ENCODE data around the gene KYNU. TPM values are rescaled to one million over a fixed set of nuclear protein-coding genes. Genes with fewer than 3 reads are reported as not detected.
"Not testable (repeated sequence)": the region's sequence is repeated elsewhere in the genome, so short reads cannot be mapped to it uniquely, and the experiment has no call there.

KYNU gene
- total RNA-seq, 1 donor from 2014 or later: 0.21 TPM

- DNase-seq (ENCODE audit: extremely low spot score, unreplicated experiment): no peak
- H3K36me3 Mint-ChIP-seq (ENCODE audit: unreplicated experiment): peaks cover 1% of the 10 kb centered on the region
- H3K27me3 Mint-ChIP-seq (ENCODE audit: unreplicated experiment): peaks cover 23% of the 10 kb centered on the region
- no peaks in the 10 kb centered on the region for H3K4me1 Mint-ChIP-seq (ENCODE audit: unreplicated experiment)
- no peak overlapping the region for H3K27ac Mint-ChIP-seq (ENCODE audit: unreplicated experiment)
- H3K4me3 Mint-ChIP-seq (ENCODE audit: unreplicated experiment): no peak overlapping the region
- H3K9me3 Mint-ChIP-seq (ENCODE audit: unreplicated experiment): peaks cover 18% of the 10 kb centered on the region
- no peak for TF ChIP-seq CTCF (IDR thresholded peaks at IDR 0.05)
Observed at GRCh38 chr2:143070704-143071103, 193.2 kb downstream of the KYNU start.

- Mint-ChIP-seq H3K27ac (ENCODE audit: unreplicated experiment) (no peak overlapping the region), H3K9me3 (ENCODE audit: unreplicated experiment) (peaks cover 18% of the 10 kb centered on the region), H3K4me1 (ENCODE audit: unreplicated experiment) (no peaks in the 10 kb centered on the region), H3K27me3 (ENCODE audit: unreplicated experiment) (peaks cover 17% of the 10 kb centered on the region), H3K4me3 (ENCODE audit: unreplicated experiment) (no peak overlapping the region), H3K36me3 (ENCODE audit: unreplicated experiment) (peaks cover 1% of the 10 kb centered on the region)
- no peak for TF ChIP-seq CTCF (IDR thresholded peaks at IDR 0.05)
- no peak for DNase-seq (ENCODE audit: extremely low spot score, unreplicated experiment)
Observed at GRCh38 chr2:143071185-143071876, 193.9 kb downstream of the KYNU start.

GRCh38 chr2:143074913-143075312 is 197.4 kb downstream of the KYNU start:
- H3K27me3 Mint-ChIP-seq (ENCODE audit: unreplicated experiment); H3K4me1 Mint-ChIP-seq (ENCODE audit: unreplicated experiment); H3K36me3 Mint-ChIP-seq (ENCODE audit: unreplicated experiment); H3K4me3 Mint-ChIP-seq (ENCODE audit: unreplicated experiment); H3K27ac Mint-ChIP-seq (ENCODE audit: unreplicated experiment); DNase-seq (ENCODE audit: extremely low spot score, unreplicated experiment): not testable (repeated sequence)
- peaks cover 18% of the 10 kb centered on the region for H3K9me3 Mint-ChIP-seq (ENCODE audit: unreplicated experiment)

GRCh38 chr2:143075711-143076110 is 198.2 kb downstream of the KYNU start:
- no peak for TF ChIP-seq CTCF (IDR thresholded peaks at IDR 0.05)
- Mint-ChIP-seq H3K36me3 (ENCODE audit: unreplicated experiment) (peaks cover 1% of the 10 kb centered on the region), H3K27me3 (ENCODE audit: unreplicated experiment) (peaks cover 7% of the 10 kb centered on the region), H3K4me3 (ENCODE audit: unreplicated experiment) (no peak overlapping the region), H3K9me3 (ENCODE audit: unreplicated experiment) (peaks cover 18% of the 10 kb centered on the region), H3K4me1 (ENCODE audit: unreplicated experiment) (no peaks in the 10 kb centered on the region), H3K27ac (ENCODE audit: unreplicated experiment) (no peak overlapping the region)
- DNase-seq (ENCODE audit: extremely low spot score, unreplicated experiment): no peak

- Mint-ChIP-seq H3K4me1 (ENCODE audit: unreplicated experiment) (no peaks in the 10 kb centered on the region), H3K9me3 (ENCODE audit: unreplicated experiment) (peaks cover 14% of the 10 kb centered on the region), H3K27ac (ENCODE audit: unreplicated experiment) (no peak overlapping the region), H3K36me3 (ENCODE audit: unreplicated experiment) (peaks cover 1% of the 10 kb centered on the region), H3K27me3 (ENCODE audit: unreplicated experiment) (no peaks in the 10 kb centered on the region), H3K4me3 (ENCODE audit: unreplicated experiment) (no peak overlapping the region)
- DNase-seq (ENCODE audit: extremely low spot score, unreplicated experiment): no peak
- TF ChIP-seq CTCF (IDR thresholded peaks at IDR 0.05): peak; percentile 22
Observed at GRCh38 chr2:143078104-143078503, 200.6 kb downstream of the KYNU start.
